D721Med (cell line): ENCODE results near the gene OR7A10.
"Not testable (repeated sequence)": the region's sequence is repeated elsewhere in the genome, so short reads cannot be mapped to it uniquely, and the experiment has no call there.

Experiments
- DNase-seq: peaks from one replicate; pipeline ENCODE4 v3.0.0; 2011; ENCODE audit warnings: low spot score; ENCODE audit not compliant: insufficient read length
- FAIRE-seq: peaks from 2 replicates; lab custom pipeline; 2011; peaks lifted over from hg19 to GRCh38; lab: Jason Lieb, UNC
- TF ChIP-seq, protein P1 (sequence below): IDR thresholded peaks from 2 replicates; pipeline ENCODE4 v1.5.1; 2012; ENCODE audit warnings: mild to moderate bottlenecking, control low read depth; ENCODE audit not compliant: insufficient read depth; ENCODE audit errors: missing control alignments

The OR7A10 gene

GRCh38 chr19:14798760-14799159, 50.0 kb downstream of the OR7A10 start:
- TF ChIP-seq, protein P1, sequence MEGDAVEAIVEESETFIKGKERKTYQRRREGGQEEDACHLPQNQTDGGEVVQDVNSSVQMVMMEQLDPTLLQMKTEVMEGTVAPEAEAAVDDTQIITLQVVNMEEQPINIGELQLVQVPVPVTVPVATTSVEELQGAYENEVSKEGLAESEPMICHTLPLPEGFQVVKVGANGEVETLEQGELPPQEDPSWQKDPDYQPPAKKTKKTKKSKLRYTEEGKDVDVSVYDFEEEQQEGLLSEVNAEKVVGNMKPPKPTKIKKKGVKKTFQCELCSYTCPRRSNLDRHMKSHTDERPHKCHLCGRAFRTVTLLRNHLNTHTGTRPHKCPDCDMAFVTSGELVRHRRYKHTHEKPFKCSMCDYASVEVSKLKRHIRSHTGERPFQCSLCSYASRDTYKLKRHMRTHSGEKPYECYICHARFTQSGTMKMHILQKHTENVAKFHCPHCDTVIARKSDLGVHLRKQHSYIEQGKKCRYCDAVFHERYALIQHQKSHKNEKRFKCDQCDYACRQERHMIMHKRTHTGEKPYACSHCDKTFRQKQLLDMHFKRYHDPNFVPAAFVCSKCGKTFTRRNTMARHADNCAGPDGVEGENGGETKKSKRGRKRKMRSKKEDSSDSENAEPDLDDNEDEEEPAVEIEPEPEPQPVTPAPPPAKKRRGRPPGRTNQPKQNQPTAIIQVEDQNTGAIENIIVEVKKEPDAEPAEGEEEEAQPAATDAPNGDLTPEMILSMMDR: no peak
- FAIRE-seq (no peak), DNase-seq (no peak)

DNA sequence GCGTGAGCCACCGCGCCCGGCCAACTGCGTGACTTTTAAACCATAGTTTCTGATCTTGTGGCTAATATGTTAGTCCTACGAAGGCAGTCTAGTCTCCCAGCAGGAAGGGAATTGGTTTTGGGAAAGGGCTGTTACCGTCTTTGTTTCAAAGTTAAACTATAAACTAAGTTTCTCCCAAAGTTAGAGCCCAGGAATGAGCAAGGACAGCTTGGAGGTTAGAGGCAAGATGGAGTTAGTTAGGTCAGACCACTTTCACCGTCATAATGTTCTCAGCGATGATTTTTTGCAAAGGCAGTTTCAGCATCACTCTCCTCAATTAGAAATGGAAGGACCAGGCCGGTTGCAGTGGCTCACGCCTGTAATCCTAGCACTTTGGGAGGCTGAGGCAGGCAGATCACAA, 52.7 kb downstream of the OR7A10 start:
- TF ChIP-seq, protein P1: no peak
- no peak for FAIRE-seq

DNA sequence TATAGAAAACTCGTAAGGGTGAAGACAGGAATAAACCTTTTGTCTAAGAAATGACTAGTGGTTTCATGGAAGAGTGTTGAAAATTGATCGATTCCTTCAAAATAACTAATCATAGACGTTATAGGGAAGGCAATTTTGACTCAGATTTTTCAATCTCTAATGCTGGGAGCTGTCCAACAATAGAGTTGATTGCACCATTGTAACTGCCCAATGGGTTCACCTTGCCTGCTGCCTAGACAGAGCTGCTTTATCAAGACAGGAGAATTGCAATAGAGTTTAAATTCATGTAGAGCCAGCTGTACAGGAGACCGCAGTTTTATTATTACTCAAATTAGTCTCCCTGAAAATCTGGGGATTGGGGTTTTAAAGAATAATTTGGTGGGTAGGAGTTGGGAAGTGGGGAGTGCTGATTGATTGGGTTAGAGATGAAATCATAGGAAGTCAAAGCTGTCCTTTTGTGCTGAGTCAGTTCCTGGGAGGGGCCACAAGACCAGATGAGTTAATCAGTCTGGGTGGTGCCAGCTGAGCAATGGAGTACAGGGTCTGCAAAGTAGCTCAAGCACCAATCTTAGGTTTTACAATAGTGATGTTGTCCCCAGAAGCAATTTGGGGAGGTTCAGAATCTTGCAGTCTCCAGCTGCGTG, 53.5 kb downstream of the OR7A10 start:
- TF ChIP-seq, protein P1: no peak
- FAIRE-seq: no peak
- no peak for DNase-seq

More for the DNA sequence above, 52.7 kb downstream of the OR7A10 start:
- DNase-seq: no peak

DNA sequence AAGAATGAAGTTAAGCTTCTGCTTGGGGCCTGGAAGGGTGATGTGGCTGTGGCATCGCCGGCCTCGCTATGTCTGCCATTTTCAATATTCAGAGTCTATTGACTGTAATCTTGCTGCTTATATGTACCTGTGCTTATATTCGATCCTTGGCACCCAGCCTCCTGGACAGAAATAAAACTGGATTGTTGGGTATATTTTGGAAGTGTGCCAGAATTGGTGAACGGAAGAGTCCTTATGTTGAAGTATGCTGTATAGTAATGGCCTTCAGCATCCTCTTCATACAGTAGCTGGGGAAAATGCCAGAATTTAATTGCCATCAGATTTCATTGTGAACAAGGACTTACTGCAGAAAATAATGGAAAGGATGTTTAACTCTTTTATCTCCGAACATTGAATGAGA, 56.5 kb downstream of the OR7A10 start:
- DNase-seq, FAIRE-seq: not testable (repeated sequence)
